Stomach (tissue), 9 donors: ENCODE results near the gene PAK5. TPM values are rescaled to one million over a fixed set of nuclear protein-coding genes. Genes with fewer than 3 reads are reported as not detected.

Experiments used
- DNase-seq, 2 donors: peaks; one replicate each; pipeline versions ENCODE4 v3.0.0 to v3.0.0-alpha.2; 2013 to 2019
- H3K27ac ChIP-seq, 5 donors: fragments of 200-600 bp in 4 of 5; sonication (generic) in 4 of 5; one replicate each; pipeline ENCODE4 v1.5.1; 2013 to 2019; ENCODE audit warnings: mild to moderate bottlenecking in 1 of 5, moderate library complexity in 1 of 5
- H3K27me3 ChIP-seq, 3 donors: fragments of 200-600 bp; sonication (generic); one replicate each; pipeline ENCODE4 v1.5.1; 2017 to 2019; ENCODE audit warnings: mixed run types in 1 of 3
- H3K36me3 ChIP-seq, 4 donors: fragments of 200-600 bp; sonication (generic); 1 replicate in 3 of 4; 2 replicates in 1 of 4; pipeline ENCODE4 v1.5.1; 2016 to 2019
- H3K4me1 ChIP-seq, 4 donors: fragments of 200-600 bp; sonication (generic); one replicate each; pipeline ENCODE4 v1.5.1; 2016 to 2019
- H3K4me3 ChIP-seq, 4 donors: fragments of 200-600 bp; sonication (generic) in 3 of 4; one replicate each; pipeline ENCODE4 v1.5.1; 2016 to 2019; ENCODE audit warnings: mild to moderate bottlenecking in 1 of 4
- H3K9me3 ChIP-seq, 4 donors: fragments of 200-600 bp; sonication (generic); one replicate each; pipeline ENCODE4 v1.5.1; 2016 to 2019
- CTCF ChIP-seq, 7 experiments: fragments of 450-650 bp in 4 of 7; fragments of 200-600 bp in 3 of 7; sonication (generic) in 3 of 7; IDR thresholded peaks; one replicate each; pipeline ENCODE4 v1.5.1; 2016 to 2019; ENCODE audit warnings: antibody characterized with exemption in 7 of 7, control low read depth in 2 of 7, mild to moderate bottlenecking in 1 of 7
- EP300 ChIP-seq: sonication (generic); formaldehyde crosslinking; IDR thresholded peaks from one replicate; pipeline ENCODE4 v1.6.1; 2017; ENCODE audit warnings: antibody characterized with exemption
- POLR2A ChIP-seq, 4 donors: fragments of 450-650 bp; IDR thresholded peaks; one replicate each; pipeline ENCODE4 v1.6.1; 2016; ENCODE audit warnings: antibody characterized with exemption in 4 of 4, control low read depth in 2 of 4, mild to moderate bottlenecking in 1 of 4, moderate library complexity in 1 of 4
- POLR2AphosphoS5 ChIP-seq, 3 donors: sonication (generic); formaldehyde crosslinking; IDR thresholded peaks; one replicate each; pipeline ENCODE4 v1.6.1; 2016; ENCODE audit warnings: antibody characterized with exemption in 3 of 3
- WGBS, 5 donors: extraction: QIAGEN DNeasy Blood & Tissue Kit in 3 of 5; methylation state at CpG; one replicate each; pipeline versions ENCODE4 v1.1.5 to v1.1.7; 2013 to 2018; 5-methylcytosine and 5-hydroxymethylcytosine counted together
- intact Hi-C: fragments of 100-400 bp; cut with DNase I; formaldehyde crosslinking; loops from one replicate; pipeline ENCODE4 v1.15.1; 2023; ENCODE audit warnings: low total_unique reads
- polyA plus RNA-seq, 3 donors: library from polyadenylated mRNA; stranded (reverse); fragments of 200-250 nt; gene quantifications; one replicate each; pipeline ENCODE4 v1.2.3, GENCODE V29; 2013
- total RNA-seq, 5 donors: library from RNA; depleted of rRNA; stranded (reverse); fragments of >200 nt; gene quantifications; one replicate each; pipeline versions ENCODE4 v1.1.0 to v1.2.3, GENCODE V29; 2014 to 2016
- donor health status: healthy with polysubstance abuse.
- donor health status: Bipolar disorder and iron deficiency.
- donor health status: healthy.

PAK5 gene
- total and polyA plus RNA-seq, 8 donors, result under 0.01 to 0.92 (median 0.35) TPM; not detected in 3

GRCh38 chr20:9839626-9840025 is 750 bp upstream of the PAK5 start:
- TF ChIP-seq POLR2AphosphoS5 (IDR thresholded peaks at IDR 0.05) (no peak), EP300 (no peak), CTCF (IDR thresholded peaks at IDR 0.05) (no peak), POLR2A (IDR thresholded peaks at IDR 0.05) (no peak)
- intact Hi-C loops, result no loop called here
- peaks cover 0 to 19% (median 16%) of the 10 kb centered on the region in 4 donors for H3K4me1 ChIP-seq
- H3K9me3 ChIP-seq, result no peaks in the 10 kb centered on the region
- no peaks in the 10 kb centered on the region for H3K36me3 ChIP-seq
- DNase-seq, result no peak
- WGBS, 5 donors, result 71 to 89% (median 79%) methylated on average over 5 of the region's 5 CpGs
- no peak overlapping the region for H3K27ac ChIP-seq
- H3K4me3 ChIP-seq, result peak overlapping the region in 1 of 4 donors; percentile 61
- H3K27me3 ChIP-seq, result peaks cover 0 to 27% (median 14%) of the 10 kb centered on the region in 3 donors

GRCh38 chr20:9838035-9838377 is 870 bp downstream of the PAK5 start:
- TF ChIP-seq EP300 (no peak), CTCF (IDR thresholded peaks at IDR 0.05) (peak in 1 of 7 experiments; percentile 3)
- Histone ChIP-seq H3K4me3 (peak overlapping the region; percentile 43 to 61 (median 56)), H3K4me1 (peaks cover 0 to 19% (median 16%) of the 10 kb centered on the region in 4 donors), H3K36me3 (no peaks in the 10 kb centered on the region), H3K27ac (no peak overlapping the region), H3K27me3 (peaks cover 0 to 27% (median 14%) of the 10 kb centered on the region in 3 donors), H3K9me3 (no peaks in the 10 kb centered on the region)
- intact Hi-C loops, result no loop called here
- peak in 1 of 2 donors; percentile 46 for DNase-seq
- 2 to 9% (median 7%) methylated on average over 14 of the region's 14 CpGs for whole genome bisulfite sequencing, 5 donors

GRCh38 chr20:9837634-9838033 is 1.2 kb downstream of the PAK5 start:
- H3K4me3 ChIP-seq, result peak overlapping the region in 3 of 4 donors; percentile 54 to 61 (median 59)
- H3K27ac ChIP-seq, result no peak overlapping the region
- no peak for TF ChIP-seq POLR2AphosphoS5 (IDR thresholded peaks at IDR 0.05)
- TF ChIP-seq CTCF (IDR thresholded peaks at IDR 0.05), result no peak
- TF ChIP-seq EP300, result no peak
- TF ChIP-seq POLR2A (IDR thresholded peaks at IDR 0.05), result no peak
- WGBS, 5 donors, result 25 to 38% (median 31%) methylated on average over 7 of the region's 7 CpGs
- no peak for DNase-seq
- intact Hi-C loops, result no loop called here
- H3K27me3 ChIP-seq, result peaks cover 0 to 27% (median 14%) of the 10 kb centered on the region in 3 donors
- H3K9me3 ChIP-seq, result no peaks in the 10 kb centered on the region
- peaks cover 0 to 19% (median 16%) of the 10 kb centered on the region in 4 donors for H3K4me1 ChIP-seq
- no peaks in the 10 kb centered on the region for H3K36me3 ChIP-seq

GRCh38 chr20:9835302-9835701 is 3.6 kb downstream of the PAK5 start:
- DNase-seq, result no peak
- H3K36me3 ChIP-seq, result no peaks in the 10 kb centered on the region
- H3K9me3 ChIP-seq, result no peaks in the 10 kb centered on the region
- intact Hi-C loops, result no loop called here
- 60 to 73% (median 70%) methylated on average over 1 of the region's 1 CpG for WGBS, 5 donors
- H3K27me3 ChIP-seq, result peaks cover 0 to 27% (median 14%) of the 10 kb centered on the region in 3 donors
- no peak overlapping the region for H3K27ac ChIP-seq
- peaks cover 0 to 19% (median 16%) of the 10 kb centered on the region in 4 donors for H3K4me1 ChIP-seq
- H3K4me3 ChIP-seq, result no peak overlapping the region
- no peak for TF ChIP-seq POLR2A (IDR thresholded peaks at IDR 0.05)

- Histone ChIP-seq H3K27ac (no peak overlapping the region), H3K4me1 (no peaks in the 10 kb centered on the region), H3K9me3 (no peaks in the 10 kb centered on the region), H3K27me3 (no peaks in the 10 kb centered on the region), H3K4me3 (no peak overlapping the region), H3K36me3 (no peaks in the 10 kb centered on the region)
- peak in 1 of 2 donors; percentile 7 for DNase-seq
- TF ChIP-seq CTCF (IDR thresholded peaks at IDR 0.05) (no peak), POLR2AphosphoS5 (IDR thresholded peaks at IDR 0.05) (no peak), EP300 (no peak), POLR2A (IDR thresholded peaks at IDR 0.05) (no peak)
- WGBS, 5 donors, result 95 to 97% (median 96%) methylated on average over 5 of the region's 5 CpGs
- intact Hi-C loops, result no loop called here
Measured at GRCh38 chr20:9831032-9831431, 7.8 kb downstream of the PAK5 start.
